ENCODE data around the gene PLEKHA8.

DNA sequence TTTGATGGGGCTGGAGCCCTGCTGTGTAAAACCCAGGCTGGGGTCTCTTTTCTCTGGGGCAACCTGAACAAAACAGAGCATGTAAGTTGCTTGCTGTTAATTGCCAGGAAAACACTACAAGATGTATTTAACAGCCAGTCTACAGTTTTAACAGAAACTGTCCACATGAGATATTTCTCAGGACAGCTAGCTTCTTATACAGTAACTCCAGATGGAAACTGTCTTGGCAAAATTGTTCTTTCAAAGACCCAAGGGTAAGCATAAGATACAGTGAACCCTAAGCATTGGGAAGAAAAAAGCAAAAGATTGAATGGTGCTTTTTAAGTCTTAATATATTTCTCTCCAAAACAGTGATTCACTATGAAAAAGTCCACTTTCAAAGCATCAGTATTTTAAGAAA is 9.8 kb upstream of the PLEKHA8 start:
- TF ChIP-seq, protein P1, sequence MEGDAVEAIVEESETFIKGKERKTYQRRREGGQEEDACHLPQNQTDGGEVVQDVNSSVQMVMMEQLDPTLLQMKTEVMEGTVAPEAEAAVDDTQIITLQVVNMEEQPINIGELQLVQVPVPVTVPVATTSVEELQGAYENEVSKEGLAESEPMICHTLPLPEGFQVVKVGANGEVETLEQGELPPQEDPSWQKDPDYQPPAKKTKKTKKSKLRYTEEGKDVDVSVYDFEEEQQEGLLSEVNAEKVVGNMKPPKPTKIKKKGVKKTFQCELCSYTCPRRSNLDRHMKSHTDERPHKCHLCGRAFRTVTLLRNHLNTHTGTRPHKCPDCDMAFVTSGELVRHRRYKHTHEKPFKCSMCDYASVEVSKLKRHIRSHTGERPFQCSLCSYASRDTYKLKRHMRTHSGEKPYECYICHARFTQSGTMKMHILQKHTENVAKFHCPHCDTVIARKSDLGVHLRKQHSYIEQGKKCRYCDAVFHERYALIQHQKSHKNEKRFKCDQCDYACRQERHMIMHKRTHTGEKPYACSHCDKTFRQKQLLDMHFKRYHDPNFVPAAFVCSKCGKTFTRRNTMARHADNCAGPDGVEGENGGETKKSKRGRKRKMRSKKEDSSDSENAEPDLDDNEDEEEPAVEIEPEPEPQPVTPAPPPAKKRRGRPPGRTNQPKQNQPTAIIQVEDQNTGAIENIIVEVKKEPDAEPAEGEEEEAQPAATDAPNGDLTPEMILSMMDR (IDR thresholded peaks at IDR 0.05): no peak
- no peak for TF ChIP-seq POLR2A (IDR thresholded peaks at IDR 0.05)

Measured in right lobe of liver (tissue), 4 donors.